HL-60 (cell line): ENCODE measurements around the gene CATSPER4.

Experiments used
- DNase-seq, 2 experiments: peaks; one replicate each; pipeline ENCODE4 v3.0.0-alpha.2; 2010 to 2020; ENCODE audit warnings: low read depth in 1 of 2, low spot score in 1 of 2
- H3K27ac ChIP-seq: fragments of 250-450 bp; sonication (Bioruptor Pico); replicated peaks from 2 replicates; pipeline ENCODE4 v1.5.1; 2020; ENCODE audit warnings: mild to moderate bottlenecking, moderate library complexity
- H3K27me3 ChIP-seq: fragments of 250-450 bp; sonication (Bioruptor Pico); 2 replicates; pipeline ENCODE4 v1.5.1; 2021; ENCODE audit warnings: mild to moderate bottlenecking, moderate library complexity; ENCODE audit not compliant: insufficient read depth, poor library complexity, severe bottlenecking
- H3K4me3 ChIP-seq: replicated peaks from 2 replicates; pipeline ENCODE4 v1.5.1; 2011; ENCODE audit warnings: mild to moderate bottlenecking, control low read depth, low read length; ENCODE audit not compliant: insufficient read depth
- GABPA ChIP-seq: IDR thresholded peaks from 2 replicates; pipeline ENCODE4 v1.6.1; 2012; ENCODE audit warnings: low read depth
- POLR2AphosphoS5 ChIP-seq: IDR thresholded peaks from 2 replicates; pipeline ENCODE4 v1.6.1; 2012; ENCODE audit warnings: low read depth
- SPI1 ChIP-seq: IDR thresholded peaks from 2 replicates; pipeline ENCODE4 v1.6.1; 2012; ENCODE audit warnings: low read depth, mild to moderate bottlenecking, borderline replicate concordance
- TF ChIP-seq, protein P1 (sequence below): IDR thresholded peaks from 2 replicates; pipeline ENCODE4 v1.6.1; 2012; ENCODE audit warnings: low read depth; ENCODE audit not compliant: insufficient replicate concordance
- TF ChIP-seq, protein P2 (sequence below): IDR thresholded peaks from one replicate; pipeline ENCODE4 v1.5.1; 2011; ENCODE audit warnings: low read length, control low read depth, inconsistent platforms; ENCODE audit not compliant: insufficient read depth

CATSPER4 gene

GRCh38 chr1:26156285-26157038 is 33.9 kb upstream of the CATSPER4 start:
- Histone ChIP-seq H3K27ac (no peak overlapping the region), H3K27me3 (peaks cover 4% of the 10 kb centered on the region), H3K4me3 (no peak overlapping the region)
- no peak for DNase-seq
- TF ChIP-seq POLR2AphosphoS5 (no peak), SPI1 (no peak), GABPA (no peak)
- TF ChIP-seq, protein P1, sequence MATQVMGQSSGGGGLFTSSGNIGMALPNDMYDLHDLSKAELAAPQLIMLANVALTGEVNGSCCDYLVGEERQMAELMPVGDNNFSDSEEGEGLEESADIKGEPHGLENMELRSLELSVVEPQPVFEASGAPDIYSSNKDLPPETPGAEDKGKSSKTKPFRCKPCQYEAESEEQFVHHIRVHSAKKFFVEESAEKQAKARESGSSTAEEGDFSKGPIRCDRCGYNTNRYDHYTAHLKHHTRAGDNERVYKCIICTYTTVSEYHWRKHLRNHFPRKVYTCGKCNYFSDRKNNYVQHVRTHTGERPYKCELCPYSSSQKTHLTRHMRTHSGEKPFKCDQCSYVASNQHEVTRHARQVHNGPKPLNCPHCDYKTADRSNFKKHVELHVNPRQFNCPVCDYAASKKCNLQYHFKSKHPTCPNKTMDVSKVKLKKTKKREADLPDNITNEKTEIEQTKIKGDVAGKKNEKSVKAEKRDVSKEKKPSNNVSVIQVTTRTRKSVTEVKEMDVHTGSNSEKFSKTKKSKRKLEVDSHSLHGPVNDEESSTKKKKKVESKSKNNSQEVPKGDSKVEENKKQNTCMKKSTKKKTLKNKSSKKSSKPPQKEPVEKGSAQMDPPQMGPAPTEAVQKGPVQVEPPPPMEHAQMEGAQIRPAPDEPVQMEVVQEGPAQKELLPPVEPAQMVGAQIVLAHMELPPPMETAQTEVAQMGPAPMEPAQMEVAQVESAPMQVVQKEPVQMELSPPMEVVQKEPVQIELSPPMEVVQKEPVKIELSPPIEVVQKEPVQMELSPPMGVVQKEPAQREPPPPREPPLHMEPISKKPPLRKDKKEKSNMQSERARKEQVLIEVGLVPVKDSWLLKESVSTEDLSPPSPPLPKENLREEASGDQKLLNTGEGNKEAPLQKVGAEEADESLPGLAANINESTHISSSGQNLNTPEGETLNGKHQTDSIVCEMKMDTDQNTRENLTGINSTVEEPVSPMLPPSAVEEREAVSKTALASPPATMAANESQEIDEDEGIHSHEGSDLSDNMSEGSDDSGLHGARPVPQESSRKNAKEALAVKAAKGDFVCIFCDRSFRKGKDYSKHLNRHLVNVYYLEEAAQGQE: no peak
- TF ChIP-seq, protein P2, sequence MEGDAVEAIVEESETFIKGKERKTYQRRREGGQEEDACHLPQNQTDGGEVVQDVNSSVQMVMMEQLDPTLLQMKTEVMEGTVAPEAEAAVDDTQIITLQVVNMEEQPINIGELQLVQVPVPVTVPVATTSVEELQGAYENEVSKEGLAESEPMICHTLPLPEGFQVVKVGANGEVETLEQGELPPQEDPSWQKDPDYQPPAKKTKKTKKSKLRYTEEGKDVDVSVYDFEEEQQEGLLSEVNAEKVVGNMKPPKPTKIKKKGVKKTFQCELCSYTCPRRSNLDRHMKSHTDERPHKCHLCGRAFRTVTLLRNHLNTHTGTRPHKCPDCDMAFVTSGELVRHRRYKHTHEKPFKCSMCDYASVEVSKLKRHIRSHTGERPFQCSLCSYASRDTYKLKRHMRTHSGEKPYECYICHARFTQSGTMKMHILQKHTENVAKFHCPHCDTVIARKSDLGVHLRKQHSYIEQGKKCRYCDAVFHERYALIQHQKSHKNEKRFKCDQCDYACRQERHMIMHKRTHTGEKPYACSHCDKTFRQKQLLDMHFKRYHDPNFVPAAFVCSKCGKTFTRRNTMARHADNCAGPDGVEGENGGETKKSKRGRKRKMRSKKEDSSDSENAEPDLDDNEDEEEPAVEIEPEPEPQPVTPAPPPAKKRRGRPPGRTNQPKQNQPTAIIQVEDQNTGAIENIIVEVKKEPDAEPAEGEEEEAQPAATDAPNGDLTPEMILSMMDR: no peak

DNA sequence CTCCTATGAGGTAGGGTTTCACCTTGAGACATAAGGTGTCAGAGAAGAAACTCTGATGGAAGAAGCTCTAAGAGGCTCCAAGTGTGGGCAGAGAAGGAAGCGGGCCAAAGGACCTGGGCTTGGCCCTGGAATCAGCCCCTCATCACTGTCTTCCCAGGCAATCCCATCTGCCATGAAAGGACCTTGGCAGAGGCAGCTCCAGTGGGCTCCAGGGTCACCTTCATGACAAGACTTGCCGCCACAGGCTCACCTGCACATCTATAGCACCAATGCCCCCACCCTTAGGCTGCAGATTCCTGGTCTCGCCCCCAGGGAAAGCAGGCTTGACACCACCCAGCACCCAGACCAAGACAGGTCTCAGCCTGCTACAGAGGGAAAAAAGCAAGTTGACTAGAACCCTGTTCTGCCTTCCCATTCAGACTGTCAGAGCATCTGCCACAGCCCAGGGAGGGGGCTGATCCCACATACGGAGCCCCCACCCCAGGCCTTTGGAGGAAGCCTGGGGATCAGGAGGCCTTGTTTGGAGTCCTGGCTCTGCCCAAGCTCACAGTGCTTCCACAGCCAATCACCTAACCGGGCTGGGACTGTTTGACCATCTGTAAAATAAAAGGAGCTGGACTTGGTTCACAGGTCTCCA is 32.0 kb upstream of the CATSPER4 start:
- Histone ChIP-seq H3K27me3 (peaks cover 7% of the 10 kb centered on the region), H3K4me3 (no peak overlapping the region), H3K27ac (no peak overlapping the region)
- DNase-seq: no peak
- TF ChIP-seq, protein P1: no peak
- TF ChIP-seq, protein P2: no peak
- no peak for TF ChIP-seq POLR2AphosphoS5

- H3K27me3 ChIP-seq: peaks cover 7% of the 10 kb centered on the region
- H3K4me3 ChIP-seq: no peak within 1 kb of the TSS
- TF ChIP-seq, protein P2: no peak
- no peak within 1 kb of the TSS for H3K27ac ChIP-seq
- no peak for DNase-seq
These were observed 31.3 kb upstream of the CATSPER4 start, which contains the start of gene FAM110D for GRCh38 chr1:26158908-26159742. TSS of gene FAM110D (plus strand) at chr1:26159079. CDS start at chr1:26161292, 2,213 bp downstream.
